Measurements from ENCODE around the gene SBNO2. TPM values are rescaled to one million over a fixed set of nuclear protein-coding genes. Genes with fewer than 3 reads are reported as not detected.

SBNO2 gene
- total and polyA plus RNA-seq, 9 of the 15 experiments (the other 6 are each of a cell fraction or from before 2014, with no cell fraction given) = 0.01 to 46.2 (median 6.7) TPM

DNA sequence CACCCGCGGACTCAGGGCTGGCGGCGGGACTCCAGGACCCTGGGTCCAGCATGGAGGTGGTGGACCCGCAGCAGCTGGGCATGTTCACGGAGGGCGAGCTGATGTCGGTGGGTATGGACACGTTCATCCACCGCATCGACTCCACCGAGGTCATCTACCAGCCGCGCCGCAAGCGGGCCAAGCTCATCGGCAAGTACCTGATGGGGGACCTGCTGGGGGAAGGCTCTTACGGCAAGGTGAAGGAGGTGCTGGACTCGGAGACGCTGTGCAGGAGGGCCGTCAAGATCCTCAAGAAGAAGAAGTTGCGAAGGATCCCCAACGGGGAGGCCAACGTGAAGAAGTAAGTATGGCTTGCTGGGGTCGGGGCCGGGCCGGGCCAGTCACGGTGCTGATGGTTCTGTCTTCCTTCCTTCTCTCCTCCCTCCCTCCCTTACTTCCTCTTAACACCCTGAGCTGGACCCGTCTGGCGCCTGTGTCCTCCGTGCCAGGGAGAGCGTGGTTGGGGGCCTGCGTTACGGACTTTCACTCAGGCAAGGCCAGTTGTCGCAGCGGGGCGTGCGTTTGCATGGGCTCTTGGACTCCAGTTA, 32.9 kb upstream of the SBNO2 start (continued):
- TF ChIP-seq ZKSCAN8 (CRISPR knock-in tag; IDR thresholded peaks at IDR 0.05) = no peak
- peak; percentile 46 for TF ChIP-seq RBBP5 (IDR thresholded peaks at IDR 0.05; ENCODE audit: borderline replicate concordance, insufficient read depth, low read length, poor library complexity, severe bottlenecking)
- TF ChIP-seq TEAD1 (CRISPR knock-in tag; IDR thresholded peaks at IDR 0.05) = 0 out of 4 replicates have a peak, but pooled peaks of 1 of the 2 experiments have one; percentile 27
- TF ChIP-seq ZNF511 (CRISPR knock-in tag; IDR thresholded peaks at IDR 0.05) = no peak
- no peak for TF ChIP-seq FOXJ3 (CRISPR knock-in tag; IDR thresholded peaks at IDR 0.05)
- TF ChIP-seq HDAC3 (IDR thresholded peaks at IDR 0.05; ENCODE audit: borderline replicate concordance, partially characterized antibody) = no peak
- TF ChIP-seq NFE2 (IDR thresholded peaks at IDR 0.05; ENCODE audit: low read depth) = no peak
- no peak for TF ChIP-seq CTBP1 (IDR thresholded peaks at IDR 0.05; ENCODE audit: borderline replicate concordance)
- TF ChIP-seq ARID4B (CRISPR knock-in tag; IDR thresholded peaks at IDR 0.05) = no peak; the same call in 1 of the 2 replicates
- TF ChIP-seq ZNF146 (CRISPR knock-in tag; IDR thresholded peaks at IDR 0.05; ENCODE audit: unreplicated experiment) = no peak
- no peak for TF ChIP-seq HMGN3 (IDR thresholded peaks at IDR 0.05; ENCODE audit: borderline replicate concordance, extremely low read depth, insufficient read length, low read depth, low read length)
- TF ChIP-seq, protein P1, sequence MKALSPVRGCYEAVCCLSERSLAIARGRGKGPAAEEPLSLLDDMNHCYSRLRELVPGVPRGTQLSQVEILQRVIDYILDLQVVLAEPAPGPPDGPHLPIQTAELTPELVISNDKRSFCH (CRISPR knock-in tag; IDR thresholded peaks at IDR 0.05) = no peak
- TF ChIP-seq, protein P1 (tag; IDR thresholded peaks at IDR 0.05) = no peak
- TF ChIP-seq, protein P2, sequence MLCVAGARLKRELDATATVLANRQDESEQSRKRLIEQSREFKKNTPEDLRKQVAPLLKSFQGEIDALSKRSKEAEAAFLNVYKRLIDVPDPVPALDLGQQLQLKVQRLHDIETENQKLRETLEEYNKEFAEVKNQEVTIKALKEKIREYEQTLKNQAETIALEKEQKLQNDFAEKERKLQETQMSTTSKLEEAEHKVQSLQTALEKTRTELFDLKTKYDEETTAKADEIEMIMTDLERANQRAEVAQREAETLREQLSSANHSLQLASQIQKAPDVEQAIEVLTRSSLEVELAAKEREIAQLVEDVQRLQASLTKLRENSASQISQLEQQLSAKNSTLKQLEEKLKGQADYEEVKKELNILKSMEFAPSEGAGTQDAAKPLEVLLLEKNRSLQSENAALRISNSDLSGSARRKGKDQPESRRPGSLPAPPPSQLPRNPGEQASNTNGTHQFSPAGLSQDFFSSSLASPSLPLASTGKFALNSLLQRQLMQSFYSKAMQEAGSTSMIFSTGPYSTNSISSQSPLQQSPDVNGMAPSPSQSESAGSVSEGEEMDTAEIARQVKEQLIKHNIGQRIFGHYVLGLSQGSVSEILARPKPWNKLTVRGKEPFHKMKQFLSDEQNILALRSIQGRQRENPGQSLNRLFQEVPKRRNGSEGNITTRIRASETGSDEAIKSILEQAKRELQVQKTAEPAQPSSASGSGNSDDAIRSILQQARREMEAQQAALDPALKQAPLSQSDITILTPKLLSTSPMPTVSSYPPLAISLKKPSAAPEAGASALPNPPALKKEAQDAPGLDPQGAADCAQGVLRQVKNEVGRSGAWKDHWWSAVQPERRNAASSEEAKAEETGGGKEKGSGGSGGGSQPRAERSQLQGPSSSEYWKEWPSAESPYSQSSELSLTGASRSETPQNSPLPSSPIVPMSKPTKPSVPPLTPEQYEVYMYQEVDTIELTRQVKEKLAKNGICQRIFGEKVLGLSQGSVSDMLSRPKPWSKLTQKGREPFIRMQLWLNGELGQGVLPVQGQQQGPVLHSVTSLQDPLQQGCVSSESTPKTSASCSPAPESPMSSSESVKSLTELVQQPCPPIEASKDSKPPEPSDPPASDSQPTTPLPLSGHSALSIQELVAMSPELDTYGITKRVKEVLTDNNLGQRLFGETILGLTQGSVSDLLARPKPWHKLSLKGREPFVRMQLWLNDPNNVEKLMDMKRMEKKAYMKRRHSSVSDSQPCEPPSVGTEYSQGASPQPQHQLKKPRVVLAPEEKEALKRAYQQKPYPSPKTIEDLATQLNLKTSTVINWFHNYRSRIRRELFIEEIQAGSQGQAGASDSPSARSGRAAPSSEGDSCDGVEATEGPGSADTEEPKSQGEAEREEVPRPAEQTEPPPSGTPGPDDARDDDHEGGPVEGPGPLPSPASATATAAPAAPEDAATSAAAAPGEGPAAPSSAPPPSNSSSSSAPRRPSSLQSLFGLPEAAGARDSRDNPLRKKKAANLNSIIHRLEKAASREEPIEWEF (CRISPR knock-in tag; IDR thresholded peaks at IDR 0.05) = no peak
- TF ChIP-seq EP400 (IDR thresholded peaks at IDR 0.05) = no peak
- TF ChIP-seq ZNF174 (CRISPR knock-in tag; IDR thresholded peaks at IDR 0.05) = no peak
- TF ChIP-seq GABPB2 (CRISPR knock-in tag; conservative IDR thresholded peaks at IDR 0.05) = no peak
